Measurements from ENCODE around the gene DNAJC18.

DNA sequence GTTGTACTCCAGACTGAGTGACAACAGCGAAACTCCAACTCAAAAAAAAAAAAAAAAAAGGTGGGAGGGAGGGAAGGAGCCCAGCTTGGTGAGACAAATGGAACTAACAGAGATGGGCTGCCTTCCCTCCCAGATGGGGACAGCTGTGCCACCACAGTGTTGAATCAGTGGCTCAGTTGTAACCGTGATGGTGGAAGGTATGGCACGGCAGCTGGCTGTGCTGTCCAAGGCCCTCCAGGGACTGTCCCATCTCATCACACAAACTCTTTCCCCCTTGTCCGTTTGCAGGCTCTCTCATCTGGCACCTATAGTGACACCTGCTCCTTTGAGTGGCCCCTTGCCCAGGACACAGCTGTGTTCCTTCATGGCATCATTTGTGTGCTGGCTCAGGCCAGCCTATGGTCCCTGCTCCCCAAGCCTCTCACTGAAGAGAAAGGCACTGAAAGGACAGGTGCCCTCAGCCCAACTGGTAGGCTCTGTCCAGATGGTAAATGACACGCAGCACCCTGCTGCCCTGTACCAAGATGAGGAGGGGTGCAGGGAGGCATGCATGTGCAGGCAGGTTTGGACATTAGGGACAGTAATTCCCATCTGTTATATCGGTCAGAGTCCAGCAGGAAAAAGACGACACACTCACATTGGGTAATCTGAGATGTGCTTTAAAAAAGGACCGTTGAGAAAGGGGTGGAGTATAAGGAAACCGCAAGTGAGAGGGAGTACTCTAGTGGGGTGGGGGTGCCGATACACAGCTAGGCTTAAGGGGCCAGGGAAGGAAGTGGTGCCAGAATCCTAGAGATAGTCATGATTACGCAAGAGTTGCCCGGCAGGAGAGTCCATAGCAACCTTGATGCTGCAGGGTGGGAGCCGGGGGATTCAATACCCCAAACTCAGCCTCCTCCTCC, 35.8 kb upstream of the DNAJC18 start:
- TF ChIP-seq EZH2phosphoT487 (IDR thresholded peaks at IDR 0.05; ENCODE audit: insufficient read depth, low read depth): no peak
- TF ChIP-seq EZH2 (IDR thresholded peaks at IDR 0.05; ENCODE audit: insufficient read depth, poor library complexity, severe bottlenecking): no peak

Measured in GM23248 (cell line).